ENCODE measurements around the gene HIPK2. TPM values are rescaled to one million over a fixed set of nuclear protein-coding genes. Genes with fewer than 3 reads are reported as not detected.

Gene HIPK2
- total RNA-seq, 1 donor from 2014 or later, result 45.1 TPM

- no peak overlapping the region for H3K4me3 ChIP-seq (ENCODE audit: low read depth, low read length)
- DNase-seq (ENCODE audit: low read depth), result no peak
- no peak for TF ChIP-seq CTCF (conservative IDR thresholded peaks at IDR 0.05; ENCODE audit: low read depth, low read length)
Measured at GRCh38 chr7:139693651-139694388, 84.0 kb downstream of the HIPK2 start.

DNA sequence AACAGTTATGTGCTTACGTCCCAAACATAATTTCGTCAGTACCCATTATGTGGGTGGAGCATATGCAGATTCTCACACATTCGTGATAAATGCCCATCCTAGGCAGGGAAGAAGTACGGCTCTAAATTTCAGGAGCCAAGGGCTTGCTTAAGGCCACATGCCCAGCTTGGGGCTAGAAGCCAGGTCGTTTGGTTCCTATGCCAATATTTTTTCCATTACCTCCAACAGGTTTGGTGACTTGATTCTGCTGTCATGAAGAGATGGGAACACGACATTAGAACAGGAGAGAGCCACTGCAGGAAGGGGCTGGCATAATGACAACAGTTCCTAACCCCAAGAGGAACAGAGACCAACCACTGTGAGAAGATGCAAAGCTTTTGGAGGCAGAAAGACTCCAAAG lies 85.1 kb downstream of the HIPK2 start:
- no peak for TF ChIP-seq CTCF (conservative IDR thresholded peaks at IDR 0.05; ENCODE audit: low read depth, low read length)
- no peak overlapping the region for H3K4me3 ChIP-seq (ENCODE audit: low read depth, low read length)
- no peak for DNase-seq (ENCODE audit: low read depth)

DNA sequence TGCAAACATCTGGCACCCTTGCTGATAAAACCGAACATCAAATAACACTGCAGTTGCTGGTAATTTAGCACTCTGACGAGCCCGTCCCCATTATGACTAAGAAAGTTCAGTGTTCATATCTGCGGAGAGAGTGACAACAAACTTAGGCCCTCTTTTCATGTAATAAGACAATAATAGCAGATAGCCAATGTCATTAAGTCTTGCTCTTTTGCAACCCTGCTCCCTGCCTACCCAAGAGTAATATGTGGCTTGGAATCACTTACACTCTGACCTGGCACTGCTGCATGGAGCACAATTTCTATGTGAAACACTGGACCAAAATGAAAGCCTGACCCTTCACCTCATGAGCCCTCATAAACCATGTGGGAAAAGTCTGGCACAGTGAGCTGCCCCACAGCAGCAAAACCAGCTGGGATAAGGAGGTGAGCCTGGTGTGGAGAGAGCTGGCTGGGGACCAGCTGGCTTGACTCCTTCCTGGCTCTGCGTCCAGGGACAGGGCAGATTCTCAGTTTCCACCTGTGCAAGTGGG lies 86.5 kb downstream of the HIPK2 start:
- no peak for TF ChIP-seq CTCF (conservative IDR thresholded peaks at IDR 0.05; ENCODE audit: low read depth, low read length)
- H3K4me3 ChIP-seq (ENCODE audit: low read depth, low read length), result no peak overlapping the region
- no peak for DNase-seq (ENCODE audit: low read depth)

GRCh38 chr7:139687980-139688632 lies 89.7 kb downstream of the HIPK2 start:
- no peak overlapping the region for H3K4me3 ChIP-seq (ENCODE audit: low read depth, low read length)
- TF ChIP-seq CTCF (conservative IDR thresholded peaks at IDR 0.05; ENCODE audit: low read depth, low read length), result no peak
- DNase-seq (ENCODE audit: low read depth), result no peak

GRCh38 chr7:139687211-139687954 lies 90.4 kb downstream of the HIPK2 start:
- DNase-seq (ENCODE audit: low read depth), result no peak
- no peak overlapping the region for H3K4me3 ChIP-seq (ENCODE audit: low read depth, low read length)

More at GRCh38 chr7:139687211-139687954, 90.4 kb downstream of the HIPK2 start:
- no peak for TF ChIP-seq CTCF (conservative IDR thresholded peaks at IDR 0.05; ENCODE audit: low read depth, low read length)

Measured in epithelial cell of proximal tubule (primary cell).